Activated T-cell treated with anti-CD3 and anti-CD28 coated beads, Interleukin-2, amount 50 U/mL, for 24 hours (primary cell): ENCODE data around the gene MRPL4.

ENCODE experiments used
- DNase-seq: peaks from one replicate; pipeline ENCODE4 v3.0.0-alpha.2; 2020
- H3K27ac Mint-ChIP-seq: 2 replicates; pipeline ENCODE4 v1.8.0; 2020; ENCODE audit warnings: mild to moderate bottlenecking, mixed read lengths
- H3K27me3 Mint-ChIP-seq: 2 replicates; pipeline ENCODE4 v1.8.0; 2020; ENCODE audit warnings: mixed read lengths
- H3K36me3 Mint-ChIP-seq: 2 replicates; pipeline ENCODE4 v1.8.0; 2020; ENCODE audit warnings: low read depth, mixed read lengths
- H3K4me1 Mint-ChIP-seq: 2 replicates; pipeline ENCODE4 v1.8.0; 2020; ENCODE audit warnings: low read depth, mixed read lengths
- H3K4me3 Mint-ChIP-seq: 2 replicates; pipeline ENCODE4 v1.8.0; 2020; ENCODE audit warnings: mild to moderate bottlenecking, moderate library complexity, mixed read lengths
- H3K9me3 Mint-ChIP-seq: 2 replicates; pipeline ENCODE4 v1.8.0; 2020; ENCODE audit warnings: mixed read lengths

MRPL4 gene

DNA sequence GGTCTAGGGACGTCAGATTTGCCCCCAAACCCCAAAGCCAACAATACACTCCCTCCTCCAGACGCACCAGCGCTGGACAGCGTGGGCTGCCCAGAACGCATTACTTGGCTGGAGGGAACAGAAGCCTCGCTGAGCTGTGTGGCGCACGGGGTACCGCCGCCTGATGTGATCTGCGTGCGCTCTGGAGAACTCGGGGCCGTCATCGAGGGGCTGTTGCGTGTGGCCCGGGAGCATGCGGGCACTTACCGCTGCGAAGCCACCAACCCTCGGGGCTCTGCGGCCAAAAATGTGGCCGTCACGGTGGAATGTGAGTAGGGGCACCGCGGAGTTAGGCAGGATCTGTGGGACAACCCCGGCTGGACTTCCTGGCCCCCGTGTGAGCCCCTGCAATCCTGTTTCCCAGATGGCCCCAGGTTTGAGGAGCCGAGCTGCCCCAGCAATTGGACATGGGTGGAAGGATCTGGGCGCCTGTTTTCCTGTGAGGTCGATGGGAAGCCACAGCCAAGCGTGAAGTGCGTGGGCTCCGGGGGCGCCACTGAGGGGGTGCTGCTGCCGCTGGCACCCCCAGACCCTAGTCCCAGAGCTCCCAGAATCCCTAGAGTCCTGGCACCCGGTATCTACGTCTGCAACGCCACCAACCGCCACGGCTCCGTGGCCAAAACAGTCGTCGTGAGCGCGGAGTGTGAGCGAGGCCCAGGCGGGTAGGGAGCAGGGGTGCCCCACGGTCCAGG is 41.8 kb downstream of the MRPL4 start:
- no peak for DNase-seq
- peaks cover 73% of the 10 kb centered on the region for H3K27me3 Mint-ChIP-seq
- no peak overlapping the region for H3K4me3 Mint-ChIP-seq
- no peaks in the 10 kb centered on the region for H3K9me3 Mint-ChIP-seq
- H3K36me3 Mint-ChIP-seq: no peaks in the 10 kb centered on the region
- no peak overlapping the region for H3K27ac Mint-ChIP-seq
- H3K4me1 Mint-ChIP-seq: peaks cover 61% of the 10 kb centered on the region

DNA sequence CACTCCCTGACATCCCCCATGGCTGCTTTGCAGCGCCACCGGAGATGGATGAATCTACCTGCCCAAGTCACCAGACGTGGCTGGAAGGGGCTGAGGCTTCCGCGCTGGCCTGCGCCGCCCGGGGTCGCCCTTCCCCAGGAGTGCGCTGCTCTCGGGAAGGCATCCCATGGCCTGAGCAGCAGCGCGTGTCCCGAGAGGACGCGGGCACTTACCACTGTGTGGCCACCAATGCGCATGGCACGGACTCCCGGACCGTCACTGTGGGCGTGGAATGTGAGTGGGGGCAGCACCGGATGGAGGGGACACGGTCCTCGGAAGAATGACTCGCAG is 42.3 kb downstream of the MRPL4 start:
- peaks cover 68% of the 10 kb centered on the region for H3K27me3 Mint-ChIP-seq

DNA sequence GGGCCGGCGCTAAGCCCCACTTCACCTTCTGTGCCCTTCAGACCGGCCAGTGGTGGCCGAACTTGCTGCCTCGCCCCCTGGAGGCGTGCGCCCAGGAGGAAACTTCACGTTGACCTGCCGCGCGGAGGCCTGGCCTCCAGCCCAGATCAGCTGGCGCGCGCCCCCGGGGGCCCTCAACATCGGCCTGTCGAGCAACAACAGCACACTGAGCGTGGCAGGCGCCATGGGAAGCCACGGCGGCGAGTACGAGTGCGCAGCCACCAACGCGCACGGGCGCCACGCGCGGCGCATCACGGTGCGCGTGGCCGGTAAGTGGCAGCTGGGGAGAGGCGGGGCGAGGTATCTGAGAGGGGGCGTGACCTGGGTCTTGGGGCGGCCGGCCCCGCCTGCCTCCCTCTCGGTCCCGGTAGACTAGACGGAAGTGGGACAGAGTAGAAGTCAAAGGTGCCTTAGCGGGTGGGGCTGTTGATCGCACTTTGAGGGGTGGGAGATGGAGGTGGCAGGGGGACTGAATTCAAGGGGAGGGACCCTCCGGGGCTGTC is 43.4 kb downstream of the MRPL4 start:
- DNase-seq: peak; percentile 66
- Mint-ChIP-seq H3K4me3 (peak overlapping the region; percentile 63), H3K9me3 (no peaks in the 10 kb centered on the region), H3K36me3 (no peaks in the 10 kb centered on the region), H3K27ac (peak overlapping the region; percentile 29), H3K4me1 (peaks cover 48% of the 10 kb centered on the region), H3K27me3 (peaks cover 59% of the 10 kb centered on the region)

More for the DNA sequence above, 42.3 kb downstream of the MRPL4 start:
- DNase-seq: no peak
- no peaks in the 10 kb centered on the region for H3K36me3 Mint-ChIP-seq
- H3K9me3 Mint-ChIP-seq: no peaks in the 10 kb centered on the region
- H3K4me3 Mint-ChIP-seq: no peak overlapping the region
- no peak overlapping the region for H3K27ac Mint-ChIP-seq
- peaks cover 55% of the 10 kb centered on the region for H3K4me1 Mint-ChIP-seq

DNA sequence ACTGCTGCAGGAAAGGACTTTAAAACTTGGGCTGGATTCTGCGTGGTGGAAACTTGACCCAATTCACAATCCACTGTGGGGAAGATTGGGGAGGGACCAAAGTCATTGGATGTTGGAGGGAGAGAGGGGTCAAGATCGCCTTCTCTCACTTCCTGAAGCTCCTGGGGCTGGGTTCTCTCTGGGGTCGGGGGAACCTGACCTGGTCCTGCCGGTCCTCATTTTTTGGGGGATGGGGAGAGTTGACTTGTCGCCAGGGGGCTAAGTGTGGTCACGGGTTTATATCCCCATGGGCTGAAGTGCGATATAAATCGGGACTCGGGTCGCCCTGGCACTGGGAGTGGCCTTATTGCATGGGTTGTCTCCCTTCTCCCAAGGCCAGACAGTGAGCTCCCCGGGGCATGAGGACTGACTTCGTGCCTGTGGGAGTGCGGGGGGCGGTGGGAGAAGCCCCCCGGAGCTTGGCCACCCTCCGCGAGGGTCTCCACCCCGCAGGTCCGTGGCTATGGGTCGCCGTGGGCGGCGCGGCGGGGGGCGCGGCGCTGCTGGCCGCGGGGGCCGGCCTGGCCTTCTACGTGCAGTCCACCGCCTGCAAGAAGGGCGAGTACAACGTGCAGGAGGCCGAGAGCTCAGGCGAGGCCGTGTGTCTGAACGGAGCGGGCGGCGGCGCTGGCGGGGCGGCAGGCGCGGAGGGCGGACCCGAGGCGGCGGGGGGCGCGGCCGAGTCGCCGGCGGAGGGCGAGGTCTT is 44.0 kb downstream of the MRPL4 start:
- H3K27ac Mint-ChIP-seq: peak overlapping the region; percentile 29

DNA sequence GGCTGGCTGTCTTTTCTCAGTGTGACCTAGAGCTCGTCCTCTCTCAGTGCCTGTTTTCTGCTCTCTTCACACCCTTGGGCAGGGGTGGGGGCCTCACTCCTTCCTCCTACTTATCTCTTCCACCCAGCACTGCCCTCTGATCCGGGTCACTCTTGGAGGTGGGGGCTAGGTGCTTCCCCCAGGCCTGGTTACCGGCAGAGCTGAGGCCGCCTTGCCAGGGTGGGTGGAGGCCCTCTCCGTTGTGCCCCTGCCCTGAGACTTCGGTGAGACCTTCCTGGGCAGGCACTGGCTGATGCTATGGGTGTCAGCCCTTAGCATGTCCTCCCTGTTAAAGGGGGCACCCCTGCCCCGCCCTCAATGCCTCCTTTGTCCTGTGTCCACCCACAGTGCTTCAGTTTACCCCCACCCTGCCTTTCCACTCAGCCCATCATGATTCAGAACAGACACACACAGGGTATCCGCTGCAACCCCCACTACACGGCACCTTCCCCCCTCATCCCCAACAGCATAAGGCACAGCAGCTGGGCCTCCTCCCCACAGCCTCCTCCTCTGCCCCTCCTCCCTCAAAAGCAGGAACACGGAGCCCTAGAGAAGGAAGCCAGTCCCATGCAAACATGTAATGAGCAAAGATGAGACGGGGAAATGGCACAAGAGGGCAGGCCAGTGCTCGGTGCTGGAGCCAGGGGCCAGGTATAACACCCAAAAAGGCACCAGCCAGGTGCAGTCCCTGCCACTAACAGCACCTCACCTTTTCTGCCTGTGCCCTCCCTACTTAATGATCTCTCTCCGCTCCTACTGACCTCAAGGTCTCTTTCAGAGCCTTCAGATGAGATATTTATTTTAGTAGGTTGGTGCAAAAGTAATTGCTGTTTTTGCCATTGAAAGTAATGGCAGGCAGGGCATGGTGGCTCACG is 47.8 kb downstream of the MRPL4 start:
- Mint-ChIP-seq H3K9me3 (no peaks in the 10 kb centered on the region), H3K4me3 (no peak overlapping the region), H3K27me3 (peaks cover 15% of the 10 kb centered on the region), H3K27ac (no peak overlapping the region), H3K4me1 (peaks cover 25% of the 10 kb centered on the region), H3K36me3 (peaks cover 8% of the 10 kb centered on the region)
- DNase-seq: no peak

More for the DNA sequence above, 44.0 kb downstream of the MRPL4 start:
- H3K36me3 Mint-ChIP-seq: no peaks in the 10 kb centered on the region
- H3K27me3 Mint-ChIP-seq: peaks cover 53% of the 10 kb centered on the region
- H3K4me3 Mint-ChIP-seq: peak overlapping the region; percentile 63
- H3K4me1 Mint-ChIP-seq: peaks cover 41% of the 10 kb centered on the region
- H3K9me3 Mint-ChIP-seq: no peaks in the 10 kb centered on the region
- DNase-seq: no peak

DNA sequence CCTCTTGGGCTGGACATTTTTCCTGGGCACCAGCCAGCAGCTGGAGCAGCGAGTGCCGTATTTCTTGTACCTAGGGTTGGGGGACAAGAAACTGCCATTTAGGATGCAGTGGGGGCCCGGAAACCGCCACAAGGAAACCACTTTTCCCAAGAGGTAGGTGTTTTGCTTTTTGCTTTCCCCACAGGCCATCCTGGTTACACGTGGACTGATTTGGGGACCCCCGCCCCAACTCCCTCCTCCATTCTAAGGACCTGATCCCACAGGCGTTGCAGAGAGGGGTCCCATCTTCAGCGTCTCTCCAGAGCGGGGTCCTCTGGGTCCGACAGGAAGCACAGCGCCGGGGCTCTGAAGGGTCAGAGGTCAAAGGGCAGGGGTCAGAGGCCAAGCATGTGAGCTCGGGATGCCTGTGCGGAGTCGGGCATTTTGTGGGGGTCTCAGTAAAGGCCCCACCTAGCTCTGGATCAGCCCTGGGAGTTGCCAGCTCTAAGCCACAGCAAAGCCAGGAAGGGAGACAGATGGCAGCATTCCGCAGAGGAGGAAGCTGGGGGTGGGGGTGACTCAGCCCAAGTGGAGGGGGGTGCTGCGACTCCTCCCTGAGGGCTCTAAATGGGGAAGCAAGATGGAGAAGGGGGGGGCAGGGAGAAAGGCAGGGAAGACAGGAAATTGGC is 53.3 kb downstream of the MRPL4 start:
- no peak overlapping the region for H3K4me3 Mint-ChIP-seq
- no peaks in the 10 kb centered on the region for H3K27me3 Mint-ChIP-seq
- no peak for DNase-seq
- peaks cover 22% of the 10 kb centered on the region for H3K36me3 Mint-ChIP-seq
- peaks cover 15% of the 10 kb centered on the region for H3K4me1 Mint-ChIP-seq
- no peak overlapping the region for H3K27ac Mint-ChIP-seq
- no peaks in the 10 kb centered on the region for H3K9me3 Mint-ChIP-seq

DNA sequence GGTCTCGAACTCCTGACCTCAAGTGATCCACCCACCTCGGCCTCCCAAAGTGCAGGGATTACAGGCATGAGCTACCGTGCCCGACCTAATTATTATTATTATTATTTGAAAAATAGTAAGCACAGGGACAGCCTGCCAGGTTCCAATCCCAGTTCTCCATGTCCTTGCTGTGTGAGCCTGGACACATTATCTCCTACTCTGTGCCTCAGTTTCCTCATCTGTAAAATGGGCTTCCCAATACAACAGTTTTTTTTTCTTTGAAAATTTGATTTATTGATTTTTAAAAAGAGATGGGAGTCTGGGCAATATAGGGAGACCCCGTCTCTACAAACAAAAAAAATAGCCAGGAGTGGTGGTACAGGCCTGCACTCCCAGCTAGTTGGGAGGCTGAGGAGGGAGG is 54.3 kb downstream of the MRPL4 start:
- no peaks in the 10 kb centered on the region for H3K27me3 Mint-ChIP-seq
- peaks cover 15% of the 10 kb centered on the region for H3K4me1 Mint-ChIP-seq
- H3K27ac Mint-ChIP-seq: no peak overlapping the region
- peaks cover 31% of the 10 kb centered on the region for H3K36me3 Mint-ChIP-seq
- no peak for DNase-seq
- H3K4me3 Mint-ChIP-seq: no peak overlapping the region
- H3K9me3 Mint-ChIP-seq: no peaks in the 10 kb centered on the region

DNA sequence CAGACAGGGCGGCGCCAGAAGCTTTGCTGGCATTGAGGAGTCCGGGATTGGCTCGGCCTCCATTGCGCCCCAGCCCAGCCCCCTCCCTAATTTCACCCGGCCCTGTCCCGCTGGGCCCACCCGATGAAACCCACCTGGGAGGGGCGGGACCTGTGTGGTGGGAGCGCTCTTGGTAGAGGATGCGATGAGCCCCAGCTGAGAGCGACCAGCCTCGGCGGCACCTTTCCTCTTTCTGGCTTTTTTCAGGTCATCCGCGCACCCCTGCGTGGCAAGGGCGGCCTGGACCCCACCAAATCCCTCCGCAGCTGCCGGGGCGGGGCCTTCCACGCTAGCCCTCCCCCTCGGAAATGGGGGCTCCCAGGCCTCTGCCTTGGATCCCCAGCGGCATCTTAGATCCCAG is 57.4 kb downstream of the MRPL4 start, which contains the start of gene ZGLP1:
TSS of gene ZGLP1 (minus strand) at position 393 of the 400 bp plus-strand sequence.
- no peaks in the 10 kb centered on the region for H3K9me3 Mint-ChIP-seq
- H3K4me3 Mint-ChIP-seq: no peak within 1 kb of the TSS
- peaks cover 8% of the 10 kb centered on the region for H3K4me1 Mint-ChIP-seq
- no peaks in the 10 kb centered on the region for H3K27me3 Mint-ChIP-seq
- H3K36me3 Mint-ChIP-seq: peaks cover 41% of the 10 kb centered on the region
- DNase-seq: no peak
- no peak within 1 kb of the TSS for H3K27ac Mint-ChIP-seq
